ENCODE results near the gene PSMA1.

PSMA1 gene

GRCh38 chr11:14529951-14530350 is 9.8 kb upstream of the PSMA1 start:
- DNase-seq (ENCODE audit: low spot score), result no peak

- no peak for DNase-seq (ENCODE audit: low spot score)
Measured at GRCh38 chr11:14529321-14529720, 9.1 kb upstream of the PSMA1 start.

DNA sequence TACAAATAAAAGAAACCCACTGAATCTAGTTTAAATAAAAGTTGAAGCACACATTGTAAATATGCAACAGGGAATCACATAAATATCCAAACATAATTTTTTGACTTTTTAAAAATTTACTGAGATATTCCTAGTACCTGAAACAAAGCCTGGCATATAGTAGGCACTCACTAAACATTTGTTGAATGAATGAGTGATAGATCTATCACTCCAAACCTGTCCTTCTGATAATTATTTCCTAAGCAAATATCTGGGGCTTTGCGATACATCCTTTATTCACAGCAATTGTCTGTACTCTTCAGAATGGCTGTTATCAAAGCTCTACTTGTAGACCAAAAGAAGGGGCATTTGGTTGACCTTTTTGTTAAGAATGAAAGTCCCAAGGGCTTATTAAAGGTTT is 2.6 kb upstream of the PSMA1 start:
- no peak for DNase-seq (ENCODE audit: low spot score)

DNA sequence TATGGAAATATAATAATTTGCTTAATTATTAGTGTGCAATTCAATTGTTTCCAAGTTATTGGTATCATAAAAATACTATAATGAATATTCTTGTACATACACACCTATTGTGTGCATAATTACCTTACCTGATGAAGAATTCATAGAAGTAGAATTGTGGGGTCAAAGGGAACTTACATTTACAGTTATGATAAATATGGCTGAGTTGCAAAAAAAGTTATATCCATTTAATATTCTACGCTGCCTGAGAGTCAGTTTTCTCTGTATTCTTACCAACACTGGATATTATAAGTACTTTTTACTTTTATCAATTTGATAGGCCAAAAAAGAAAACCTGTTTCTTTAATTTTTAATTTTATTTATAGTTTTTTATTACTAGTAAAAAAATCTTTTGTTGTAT is 2.1 kb upstream of the PSMA1 start:
- no peak for DNase-seq (ENCODE audit: low spot score)

DNA sequence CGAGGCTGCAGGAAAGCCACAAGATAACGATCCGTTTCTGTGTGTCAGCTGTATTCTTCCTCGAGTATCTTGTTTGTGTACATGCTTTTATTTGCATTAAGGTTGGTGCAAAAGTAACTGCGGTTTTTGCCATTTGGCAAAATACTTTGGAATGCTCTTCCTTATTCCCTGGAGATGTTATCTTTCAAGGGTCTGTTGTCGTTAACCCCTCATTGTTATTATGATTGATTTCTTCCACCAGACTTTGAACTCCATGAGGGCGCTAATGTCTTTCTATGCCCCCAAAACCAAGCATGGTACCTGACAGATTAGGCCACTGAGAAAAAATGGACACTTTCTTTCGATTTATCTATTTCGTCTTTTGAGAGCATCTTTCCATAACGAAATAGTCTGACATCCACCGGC is 563 bp upstream of the PSMA1 start:
- no peak for DNase-seq (ENCODE audit: low spot score)

DNA sequence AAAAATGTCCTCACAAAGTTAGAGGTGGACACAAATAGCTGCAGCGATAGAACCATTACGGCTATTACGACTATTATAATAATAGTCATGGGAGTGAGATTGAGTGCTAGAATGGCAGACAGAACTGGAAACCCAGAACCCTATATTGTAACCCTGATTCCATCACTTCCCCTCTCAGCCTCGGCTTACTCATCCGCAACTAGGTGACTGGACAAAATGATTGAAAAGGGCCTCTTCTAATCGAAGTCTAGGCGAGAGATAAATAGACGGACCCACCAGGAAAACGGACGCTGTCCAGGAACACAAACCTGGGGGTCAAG is 629 bp downstream of the PSMA1 start:
- no peak for DNase-seq (ENCODE audit: low spot score)

- no peak for DNase-seq (ENCODE audit: low spot score)
Measured at GRCh38 chr11:14518820-14519219, 1.4 kb downstream of the PSMA1 start.

DNA sequence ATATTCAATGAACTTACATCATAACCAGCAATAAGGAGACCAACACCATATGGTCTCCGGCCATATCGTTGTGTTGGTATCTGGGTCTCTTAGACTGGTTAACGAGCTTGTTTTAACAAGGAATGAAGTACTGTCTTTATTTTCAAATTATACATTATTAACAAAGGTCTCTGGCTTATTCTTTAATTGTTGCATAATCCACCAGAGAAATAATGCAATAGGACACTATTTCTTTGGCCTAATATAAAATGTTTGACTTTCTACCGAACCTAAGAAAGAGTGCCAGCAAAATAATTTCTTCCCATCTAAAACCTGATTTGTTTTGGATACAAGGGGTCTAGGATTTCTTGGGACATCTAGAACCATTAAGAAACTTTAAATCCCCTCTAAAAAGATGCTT is 6.4 kb downstream of the PSMA1 start:
- DNase-seq (ENCODE audit: low spot score), result no peak

GRCh38 chr11:14506532-14506931 is 13.7 kb downstream of the PSMA1 start:
- DNase-seq (ENCODE audit: low spot score), result no peak

GRCh38 chr11:14503023-14503422 is 17.2 kb downstream of the PSMA1 start:
- DNase-seq (ENCODE audit: low spot score), result no peak

DNA sequence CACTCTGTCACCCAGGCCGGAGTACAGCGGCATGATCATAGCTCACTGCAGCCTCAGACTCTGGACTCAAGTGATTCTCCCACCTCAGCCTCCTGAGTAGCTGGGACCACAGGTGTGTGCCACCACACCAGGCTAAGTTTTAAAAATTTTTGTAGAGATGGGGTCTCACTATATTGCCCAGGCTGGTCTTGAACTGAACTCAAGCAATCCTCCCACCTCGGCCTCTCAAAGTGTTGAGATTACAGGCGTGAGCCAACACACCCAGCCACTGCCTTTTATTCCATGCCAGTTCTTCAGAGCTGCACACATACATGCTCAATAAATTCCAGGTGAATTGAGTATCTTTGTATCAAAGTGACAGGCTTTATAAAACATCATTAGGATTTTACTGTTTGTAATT is 18.1 kb downstream of the PSMA1 start:
- no peak for DNase-seq (ENCODE audit: low spot score)

- peak; percentile 28 for DNase-seq (ENCODE audit: low spot score)
Measured at GRCh38 chr11:14500181-14500651, 20.0 kb downstream of the PSMA1 start.

DNA sequence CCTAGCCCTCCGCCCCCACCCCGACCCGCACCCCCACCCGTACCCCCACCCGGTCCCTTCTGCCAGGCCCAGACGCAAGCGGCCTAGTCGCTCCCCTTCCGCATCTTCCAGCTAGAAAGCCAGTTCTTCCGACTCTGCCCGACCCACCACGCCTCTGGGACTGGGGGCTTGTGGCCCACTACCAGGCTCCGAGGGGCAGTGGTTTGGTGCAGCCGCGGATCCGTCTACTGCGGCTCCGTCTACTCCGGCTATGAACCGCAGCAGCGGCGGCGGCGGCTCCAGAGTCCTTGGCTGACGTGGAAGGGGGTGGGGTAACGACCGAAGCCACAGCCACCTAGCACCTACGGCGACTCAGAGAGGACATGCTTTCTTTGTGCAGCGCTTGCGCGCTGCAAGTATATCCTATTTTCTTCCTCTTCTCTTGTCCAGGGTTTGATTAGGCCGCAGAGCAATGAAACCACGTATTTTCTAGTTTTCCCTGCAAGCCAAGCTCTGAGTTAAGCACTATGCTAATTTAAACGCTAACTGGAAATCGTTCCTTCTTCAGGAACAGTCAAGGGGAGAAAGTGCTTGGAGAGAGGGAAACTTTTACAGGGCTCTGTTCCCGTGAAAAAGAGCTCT is 20.5 kb downstream of the PSMA1 start, which contains the start of gene COPB1:
Gene COPB1 (minus strand): TSS at position 252 of the 621 bp plus-strand sequence. CDS start 883 bp downstream, outside the sequence.
- peak; percentile 89 for DNase-seq (ENCODE audit: low spot score)

DNA sequence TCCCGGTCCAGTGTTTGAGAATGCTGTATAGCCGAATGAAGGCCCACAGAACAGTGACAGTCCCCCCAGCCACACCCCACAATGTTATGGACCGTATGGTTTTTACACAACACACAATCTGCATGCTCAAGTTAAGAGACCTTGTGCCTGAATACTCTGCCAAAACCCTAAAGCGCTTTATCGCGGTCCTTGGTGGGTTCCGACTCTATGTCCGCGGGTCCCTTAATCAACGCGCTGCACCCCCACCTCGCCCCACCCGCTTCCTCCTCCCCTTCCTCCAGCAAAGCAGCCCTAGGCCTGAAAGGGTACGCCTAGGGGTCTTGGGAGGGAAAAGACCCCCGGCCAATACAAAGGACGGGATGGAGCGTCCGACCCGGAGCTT is 21.0 kb downstream of the PSMA1 start:
- DNase-seq (ENCODE audit: low spot score), result no peak

DNA sequence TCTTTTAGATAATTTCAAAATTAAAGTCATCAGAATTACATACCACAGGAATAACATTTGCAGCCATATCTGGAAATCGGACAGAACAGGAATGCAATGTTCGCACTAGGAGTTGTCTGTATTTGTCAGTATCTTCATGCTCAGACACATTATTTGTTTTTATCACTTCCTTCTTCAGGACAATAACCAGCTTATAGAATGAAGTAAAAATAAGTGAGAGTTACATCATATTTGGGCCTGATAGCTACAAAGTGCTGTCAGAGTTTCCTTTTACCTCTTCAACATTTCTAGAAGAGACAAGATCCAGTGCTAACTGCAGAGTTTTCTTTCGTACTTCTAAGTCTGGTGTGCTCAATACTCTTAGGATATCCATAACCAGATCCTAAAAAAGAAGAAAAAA is 39.5 kb downstream of the PSMA1 start:
- no peak for DNase-seq (ENCODE audit: low spot score)

DNA sequence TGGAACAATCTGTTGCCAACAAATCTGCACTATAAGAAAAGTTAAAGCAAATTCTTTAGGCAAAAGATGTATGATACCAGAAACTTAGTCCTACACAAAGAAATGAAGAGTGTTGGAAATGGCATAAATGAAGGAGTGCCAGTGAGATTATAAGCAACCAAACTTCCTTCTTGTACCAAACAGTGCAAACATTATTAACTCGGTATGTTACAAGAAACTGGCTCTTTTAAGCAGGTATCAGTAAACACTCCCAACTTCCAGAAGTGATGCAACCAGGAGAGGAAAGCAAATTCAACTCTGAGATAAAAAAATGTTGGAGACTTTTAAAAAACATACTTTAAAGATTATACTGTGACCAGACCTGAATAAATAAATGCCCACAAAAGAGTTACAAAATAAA is 49.1 kb downstream of the PSMA1 start:
- DNase-seq (ENCODE audit: low spot score), result no peak

DNA sequence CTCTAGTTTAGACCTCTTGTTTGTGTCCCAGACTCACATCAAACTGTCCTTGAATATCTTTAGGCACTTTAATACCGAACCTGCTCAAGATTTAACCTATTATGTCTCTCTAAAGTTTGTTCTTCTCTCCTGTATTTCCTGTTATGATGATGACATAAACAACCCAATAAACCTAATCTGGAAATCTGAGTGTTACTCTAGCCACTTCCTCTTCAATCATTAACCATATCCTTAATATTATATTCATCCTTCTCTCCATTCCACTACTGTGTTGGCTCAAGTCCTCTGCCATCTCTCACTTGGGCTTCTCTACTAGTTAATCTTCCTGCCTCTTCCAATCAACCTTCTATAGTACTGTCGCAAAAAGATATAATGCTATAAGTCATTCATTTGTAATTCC is 56.6 kb downstream of the PSMA1 start:
- no peak for DNase-seq (ENCODE audit: low spot score)

- DNase-seq (ENCODE audit: low spot score), result no peak
Measured at GRCh38 chr11:14460147-14460546, 60.0 kb downstream of the PSMA1 start.

- DNase-seq (ENCODE audit: low spot score), result no peak
Measured at GRCh38 chr11:14458377-14458776, 61.8 kb downstream of the PSMA1 start.

- no peak for DNase-seq (ENCODE audit: low spot score)
Measured at GRCh38 chr11:14455648-14456430, 64.3 kb downstream of the PSMA1 start.
